AG04450 (cell line): ENCODE results near the gene HOXA5. TPM values are rescaled to one million over a fixed set of nuclear protein-coding genes. Genes with fewer than 3 reads are reported as not detected.
A peak's percentile ranks its signal among the peaks of the same experiment; 100 is the strongest.

Experiments
- CTCF ChIA-PET: fragments of 300-600, 350-600 bp; formaldehyde crosslinking; extraction: SDS; loops from one replicate; lab custom pipeline; 2022; ENCODE audit warnings: antibody characterized with exemption, inconsistent platforms; lab: Charles Lee
- POLR2A ChIA-PET: fragments of 350-600 bp; formaldehyde crosslinking; extraction: SDS; loops from one replicate; lab custom pipeline; 2021; ENCODE audit warnings: antibody characterized with exemption, inconsistent platforms; lab: Yijun Ruan, JAX
- DNase-seq: peaks from one replicate; pipeline ENCODE4 v3.0.0-alpha.2; 2011; ENCODE audit warnings: low read depth, low spot score
- H3K27ac ChIP-seq: one replicate; pipeline ENCODE4 v1.5.1; 2012; ENCODE audit warnings: low read depth, low read length, control low read depth
- H3K27me3 ChIP-seq: one replicate; pipeline ENCODE4 v1.6.0; 2012; ENCODE audit warnings: low read length; ENCODE audit not compliant: control insufficient read depth, insufficient read depth
- H3K4me3 ChIP-seq: 2 replicates; pipeline ENCODE4 v1.5.1; 2011; ENCODE audit warnings: mild to moderate bottlenecking, low read depth, low read length, control low read depth
- H3K9me3 ChIP-seq: 2 replicates; pipeline ENCODE4 v1.5.1; 2012; ENCODE audit warnings: low read length; ENCODE audit not compliant: control insufficient read depth, insufficient read depth
- CTCF ChIP-seq: IDR thresholded peaks from 2 replicates; pipeline ENCODE4 v1.5.1; 2011; ENCODE audit warnings: low read depth, low read length, control low read depth, inconsistent platforms
- polyA plus RNA-seq: library from polyadenylated mRNA; depleted of rRNA; stranded (reverse); fragments of >200 nt; gene quantifications from 2 replicates; pipeline ENCODE4 v1.2.3, GENCODE V29; 2011

Gene HOXA5
- polyA plus RNA-seq, 1 experiment: 51.0 TPM

GRCh38 chr7:27142580-27143022 lies 880 bp downstream of the HOXA5 start:
- CTCF ChIA-PET: interaction anchor here (0.9 to 7.8 kb wide), 12 partner anchors 8 to 773 kb away, joined by 3 to 93 read pairs (median 12); partner anchors contain the start of gene HOXA3
- no peak for TF ChIP-seq CTCF
- peak overlapping the region; percentile 88 for H3K27ac ChIP-seq
- POLR2A ChIA-PET: interaction anchor here (1.3 to 4.1 kb wide), 8 partner anchors 10 to 942 kb away, joined by 3 to 23 read pairs (median 8); partner anchors contain the start of genes HNRNPA2B1 and HOXA3
- H3K27me3 ChIP-seq: no peaks in the 10 kb centered on the region
- no peak for DNase-seq
- H3K9me3 ChIP-seq: no peaks in the 10 kb centered on the region; the same call in 1 of the 2 replicates
- peak overlapping the region; percentile 94 for H3K4me3 ChIP-seq

DNA sequence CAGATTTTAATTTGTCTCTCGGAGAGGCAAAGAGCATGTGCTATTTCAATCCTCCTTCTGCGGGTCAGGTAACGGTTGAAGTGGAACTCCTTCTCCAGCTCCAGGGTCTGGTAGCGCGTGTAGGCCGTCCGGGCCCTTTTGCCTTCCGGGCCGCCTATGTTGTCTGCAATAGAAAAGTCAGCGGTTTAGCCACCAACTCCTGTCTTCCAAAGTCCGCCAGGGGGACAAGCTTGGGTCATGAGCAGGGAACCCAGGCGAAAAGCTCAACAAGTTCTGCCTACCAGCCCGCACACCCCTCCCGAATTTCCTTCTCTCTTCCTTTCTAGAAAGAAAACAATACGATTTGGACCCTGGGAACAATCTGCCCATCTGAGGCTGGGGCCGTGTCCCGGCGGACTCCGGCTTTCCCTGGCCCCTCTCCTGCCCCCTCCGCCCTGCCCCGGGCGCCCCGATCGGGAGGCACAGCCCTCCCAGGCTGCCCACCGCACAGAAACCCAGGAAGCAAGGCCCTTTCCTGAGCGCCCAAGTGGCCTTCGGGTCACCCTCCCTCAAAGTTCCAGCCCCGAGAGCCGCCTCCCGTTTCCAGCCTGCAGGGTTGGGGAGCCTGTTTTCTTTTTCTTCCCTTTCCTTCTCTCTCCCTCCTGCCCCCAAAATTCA lies 1.4 kb downstream of the HOXA5 start:
- Histone ChIP-seq H3K27ac (peak overlapping the region; percentile 88), H3K27me3 (no peaks in the 10 kb centered on the region), H3K9me3 (no peaks in the 10 kb centered on the region; the same call in 1 of the 2 replicates), H3K4me3 (peak overlapping the region; percentile 94)
- peak; percentile 28; the same call in 1 of the 2 replicates for TF ChIP-seq CTCF
- ChIA-PET CTCF (interaction anchor here (0.6 to 7.8 kb wide), 17 partner anchors 8 to 772 kb away, joined by 3 to 93 read pairs (median 6); partner anchors contain the start of genes HOXA3 and HOXA4), POLR2A (interaction anchor here (2.0 to 4.1 kb wide), 2 partner anchors 27 to 44 kb away, joined by 6 to 23 read pairs; no protein-coding TSS in a partner anchor)
- no peak for DNase-seq

- peak overlapping the region; percentile 88 for H3K27ac ChIP-seq
- TF ChIP-seq CTCF: no peak
- H3K9me3 ChIP-seq: no peaks in the 10 kb centered on the region; the same call in 1 of the 2 replicates
- no peaks in the 10 kb centered on the region for H3K27me3 ChIP-seq
- CTCF ChIA-PET: interaction anchor here (0.6 to 7.8 kb wide), 23 partner anchors 8 to 1073 kb away, joined by 3 to 93 read pairs (median 5); partner anchors contain the start of genes HOXA3 and HOXA4
- peak overlapping the region; percentile 94 for H3K4me3 ChIP-seq
- POLR2A ChIA-PET: interaction anchor here (0.6 to 4.1 kb wide), 8 partner anchors 9 to 43 kb away, joined by 3 to 23 read pairs (median 4); no protein-coding TSS in a partner anchor
- no peak for DNase-seq
Observed at GRCh38 chr7:27141137-27141922, 2.2 kb downstream of the HOXA5 start.

DNA sequence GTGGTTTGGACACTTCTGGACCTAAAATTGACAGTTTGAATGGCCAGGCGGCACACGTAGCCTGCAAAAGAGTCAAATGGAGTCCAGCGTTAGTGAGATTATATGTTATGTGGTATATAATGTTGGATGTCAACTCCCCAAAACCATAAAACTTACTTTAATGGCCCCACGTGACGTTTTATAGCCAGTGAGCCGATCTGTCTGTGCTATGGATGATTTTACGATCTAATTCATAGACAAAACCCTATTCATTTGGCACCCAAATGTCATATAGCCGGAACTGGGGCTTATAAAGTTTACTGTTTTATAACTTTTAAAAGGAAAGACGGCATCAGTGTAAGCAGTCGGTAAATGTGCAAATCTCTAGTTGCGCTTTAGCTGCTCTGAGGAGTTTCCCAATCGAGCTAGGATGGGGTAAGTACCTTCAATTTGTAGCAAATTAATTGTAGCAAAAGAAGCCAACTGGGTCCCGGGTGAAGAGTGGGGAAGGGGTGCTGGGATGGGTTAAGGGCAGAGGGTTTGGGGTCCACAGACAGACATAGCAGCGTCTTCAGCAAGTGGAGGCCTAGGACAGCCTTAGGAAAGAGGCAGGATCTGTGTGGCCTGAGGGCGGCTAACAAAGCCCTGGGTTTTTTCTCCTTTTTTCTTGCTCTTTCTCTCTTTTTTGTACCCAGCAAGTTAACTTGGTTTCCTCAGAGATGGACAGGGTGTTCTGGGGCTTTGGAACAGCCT lies 3.2 kb downstream of the HOXA5 start:
- POLR2A ChIA-PET: interaction anchor here (0.8 to 4.1 kb wide), 6 partner anchors 8 to 42 kb away, joined by 3 to 23 read pairs (median 6); no protein-coding TSS in a partner anchor
- Histone ChIP-seq H3K27ac (peak overlapping the region; percentile 86), H3K4me3 (peak overlapping the region; percentile 94), H3K27me3 (no peaks in the 10 kb centered on the region), H3K9me3 (no peaks in the 10 kb centered on the region; the same call in 1 of the 2 replicates)
- CTCF ChIA-PET: interaction anchor here (1.1 to 7.8 kb wide), 8 partner anchors 9 to 771 kb away, joined by 4 to 93 read pairs (median 8); no protein-coding TSS in a partner anchor
- no peak for TF ChIP-seq CTCF
- no peak for DNase-seq
